ENCODE measurements around the gene KIF17.

The KIF17 gene

DNA sequence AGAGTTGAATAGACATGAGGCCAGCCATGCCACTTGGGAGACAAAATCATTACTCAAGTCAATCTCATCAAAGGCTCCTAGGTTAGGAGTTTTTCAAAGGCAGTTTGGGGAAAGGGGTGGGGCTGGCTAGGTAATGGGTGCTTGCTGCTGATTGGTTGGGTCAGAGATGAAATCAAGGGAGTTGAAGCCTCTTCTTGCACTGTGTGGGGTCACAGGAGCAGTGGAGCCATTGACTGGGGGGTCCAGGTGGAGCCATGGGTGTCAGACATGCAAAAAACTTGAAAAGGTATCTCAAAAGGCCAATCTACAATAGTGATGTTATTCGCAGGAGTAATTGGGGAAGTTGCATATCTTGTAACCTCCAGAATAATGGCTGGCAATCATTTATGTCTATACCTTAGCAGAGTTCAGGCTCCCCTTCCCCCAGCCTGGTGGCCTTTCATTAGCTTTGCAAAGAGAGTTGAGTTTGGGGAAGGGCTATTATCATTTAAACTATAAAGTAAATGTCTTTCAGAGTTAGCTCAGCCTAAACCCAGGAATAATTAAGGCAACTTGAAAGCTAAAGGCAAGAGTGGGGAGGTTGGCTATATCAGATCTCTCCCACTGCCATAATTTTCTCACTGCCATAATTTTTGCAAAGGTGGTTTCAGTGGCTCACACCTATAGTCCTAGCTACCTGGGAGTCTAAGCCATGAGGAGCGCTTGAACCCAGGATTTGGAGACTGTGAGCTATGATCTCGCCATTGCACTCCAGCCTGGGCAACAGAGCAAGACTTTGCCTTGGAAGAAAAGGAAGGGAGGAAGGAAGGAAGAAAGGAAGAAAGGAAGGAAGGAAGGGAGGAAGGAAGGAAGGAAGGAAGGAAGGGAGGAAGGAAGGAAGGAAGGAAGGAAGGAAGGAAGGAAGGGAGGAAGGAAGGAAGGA lies 92.4 kb downstream of the KIF17 start:
- no peak for DNase-seq (ENCODE audit: low spot score)

DNA sequence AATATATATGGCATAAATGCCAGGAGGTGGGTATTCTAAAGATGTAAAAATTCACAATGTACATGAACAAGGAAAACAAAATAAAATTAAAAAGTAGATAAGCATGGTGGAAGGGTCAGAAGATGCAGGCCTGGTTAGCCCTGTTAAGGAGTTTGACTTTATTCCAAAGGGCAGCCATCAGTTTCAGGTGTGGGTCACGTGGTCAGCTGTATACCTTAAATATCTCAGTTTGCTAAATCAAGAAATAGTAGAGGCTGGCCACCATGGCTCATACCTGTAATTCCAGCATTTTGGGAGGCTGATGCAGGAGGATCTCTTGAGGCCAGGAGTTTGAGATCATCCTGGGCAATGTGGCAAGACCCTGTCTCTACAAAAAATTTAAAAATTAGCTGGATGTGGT lies 93.1 kb downstream of the KIF17 start:
- no peak for DNase-seq (ENCODE audit: low spot score)

DNA sequence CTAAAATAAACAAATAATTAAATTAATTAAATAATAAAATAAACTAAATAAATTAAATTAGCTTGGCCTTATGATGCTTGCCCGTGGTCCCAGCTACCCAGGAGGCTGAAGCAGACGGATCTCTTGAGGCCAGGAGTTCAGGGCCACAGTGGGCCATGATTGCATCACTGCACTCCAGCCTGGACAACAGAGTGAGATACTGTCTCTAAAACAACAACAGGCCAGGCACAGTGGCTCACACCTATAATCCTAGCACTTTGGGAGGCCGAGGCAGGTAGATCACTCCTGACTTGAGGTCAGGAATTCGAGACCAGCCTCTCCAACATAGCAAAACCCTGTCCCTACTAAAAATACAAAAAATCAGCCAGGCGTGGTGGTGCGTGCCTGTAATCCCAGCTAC lies 96.8 kb downstream of the KIF17 start:
- no peak for DNase-seq (ENCODE audit: low spot score)

DNA sequence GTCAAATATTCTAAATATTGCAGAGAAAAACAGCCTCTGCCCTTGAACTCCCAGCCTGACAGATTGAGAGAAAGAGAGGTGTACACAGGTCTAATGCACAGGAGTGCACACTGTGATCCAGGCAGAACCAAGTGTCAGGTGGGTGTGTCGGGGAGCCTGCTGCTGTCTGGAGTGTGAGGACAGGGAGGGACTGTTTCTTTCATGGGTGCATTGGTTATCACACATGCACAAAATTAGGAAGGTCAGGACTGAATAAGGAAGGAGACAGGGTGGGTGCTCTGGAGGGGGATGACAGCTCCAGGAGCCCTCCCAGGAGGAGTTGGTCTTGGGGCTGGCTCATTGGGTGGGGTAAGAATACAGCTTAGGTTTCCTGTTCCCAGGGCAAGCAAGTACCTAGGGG lies 97.8 kb downstream of the KIF17 start:
- no peak for DNase-seq (ENCODE audit: low spot score)

DNA sequence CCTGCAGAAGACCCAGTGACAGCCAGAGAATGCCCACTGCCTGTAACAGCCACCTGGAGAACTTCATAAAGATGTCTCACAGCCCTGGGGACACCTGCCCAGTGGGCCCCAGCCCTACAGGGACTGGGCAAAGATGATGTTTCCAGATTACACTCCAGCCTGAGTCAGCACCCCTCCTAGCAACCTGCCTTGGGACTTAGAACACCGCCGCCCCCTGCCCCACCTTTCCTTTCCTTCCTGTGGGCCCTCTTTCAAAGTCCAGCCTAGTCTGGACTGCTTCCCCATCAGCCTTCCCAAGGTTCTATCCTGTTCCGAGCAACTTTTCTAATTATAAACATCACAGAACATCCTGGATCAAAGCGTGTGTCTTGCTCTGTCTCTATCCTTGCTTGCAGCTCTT lies 99.3 kb downstream of the KIF17 start:
- DNase-seq (ENCODE audit: low spot score), result no peak

DNA sequence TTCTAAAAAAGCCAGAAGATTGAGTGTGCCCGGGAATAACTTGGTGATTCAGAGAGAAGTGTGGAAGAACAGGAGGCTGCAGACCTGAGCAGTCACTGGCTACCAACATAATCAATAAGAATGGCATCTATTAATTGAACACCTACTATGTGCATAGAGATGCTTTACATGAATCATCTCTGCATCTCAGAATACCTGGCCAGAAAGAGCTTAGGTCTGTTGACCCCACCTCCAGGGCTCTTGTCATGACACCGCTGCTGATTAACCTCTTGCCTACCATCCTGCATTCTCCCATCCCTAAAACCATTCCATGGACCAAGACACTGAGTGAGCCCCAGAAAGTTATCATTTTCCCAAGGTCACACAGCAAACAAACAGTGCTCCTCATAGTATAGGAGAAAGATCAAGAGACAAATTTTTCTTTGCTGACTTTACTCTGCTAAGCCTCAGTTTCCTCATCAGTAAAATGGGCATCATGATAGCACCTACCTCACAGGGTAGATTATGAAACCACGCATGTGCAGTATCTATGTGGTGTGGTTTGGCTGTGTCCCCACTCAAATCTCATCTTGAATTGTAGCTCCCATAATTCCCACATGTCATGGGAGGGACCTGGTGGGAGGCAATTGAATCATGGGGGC lies 100.8 kb downstream of the KIF17 start:
- no peak for DNase-seq (ENCODE audit: low spot score)

DNA sequence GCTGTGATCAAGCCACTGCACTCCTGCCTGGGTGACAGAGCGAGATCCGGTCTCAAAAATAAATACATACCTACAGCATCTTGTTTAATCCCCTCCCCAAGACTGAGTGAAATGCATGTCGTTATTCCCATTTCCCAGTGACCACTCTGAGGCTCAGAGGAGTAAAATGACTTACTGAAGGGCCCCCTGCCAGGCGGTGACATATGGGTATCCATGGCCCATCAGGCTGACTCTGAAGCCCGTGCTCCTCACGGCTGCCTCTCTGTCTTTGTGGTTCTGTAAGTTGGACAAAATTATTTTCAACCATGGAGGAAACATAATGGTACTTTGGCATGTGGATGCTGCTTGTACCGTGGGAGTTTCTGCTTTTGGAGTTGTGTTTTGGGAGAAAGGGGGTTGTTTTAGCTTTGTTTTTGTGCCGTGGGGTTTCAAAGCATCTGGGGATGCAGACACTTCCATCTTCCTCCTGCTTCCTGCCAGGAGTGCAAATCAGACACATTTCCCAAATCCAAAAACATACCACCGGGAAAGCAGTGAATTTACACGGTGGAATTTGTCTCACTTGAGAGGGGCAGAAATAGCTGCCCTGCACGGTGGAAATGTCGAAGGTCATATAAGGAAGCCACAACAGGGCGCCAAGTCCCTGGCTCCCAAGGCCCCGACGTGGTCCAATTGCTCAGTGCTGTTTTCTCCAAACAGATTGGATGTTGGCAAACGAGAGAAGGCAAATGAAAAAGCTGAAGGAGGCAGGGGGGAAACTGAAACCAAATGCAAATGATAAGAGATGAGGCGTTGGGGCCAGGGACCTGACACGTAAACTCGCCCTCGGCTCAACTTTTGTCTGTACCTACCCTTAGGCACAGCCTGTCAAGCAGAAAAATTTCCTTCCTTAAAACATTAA lies 101.6 kb downstream of the KIF17 start:
- DNase-seq (ENCODE audit: low spot score), result no peak

DNA sequence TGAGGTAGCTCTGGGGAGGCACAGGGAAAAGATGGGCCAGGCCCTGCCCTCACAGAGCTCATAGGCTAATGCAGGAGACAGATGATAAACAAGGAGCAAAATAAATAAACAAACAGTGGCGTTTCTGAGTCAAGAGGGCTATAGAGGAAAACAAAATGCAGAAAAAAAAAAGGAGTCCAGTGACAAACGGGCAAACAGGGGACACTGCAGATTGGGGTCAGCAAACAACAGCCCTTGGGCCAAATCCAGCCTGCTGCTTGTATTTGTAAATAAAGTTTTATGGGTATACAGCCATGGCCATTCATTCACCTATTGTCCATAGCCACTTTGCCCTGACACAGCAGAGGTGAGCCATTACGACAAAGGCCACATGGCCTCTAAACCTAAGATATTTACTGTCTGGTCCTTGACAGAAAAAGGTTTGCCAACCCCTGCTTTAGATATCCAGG lies 103.7 kb downstream of the KIF17 start:
- no peak for DNase-seq (ENCODE audit: low spot score)

All from HuH-7 (cell line).